Measurements from ENCODE around the gene RNF213.

Gene RNF213

DNA sequence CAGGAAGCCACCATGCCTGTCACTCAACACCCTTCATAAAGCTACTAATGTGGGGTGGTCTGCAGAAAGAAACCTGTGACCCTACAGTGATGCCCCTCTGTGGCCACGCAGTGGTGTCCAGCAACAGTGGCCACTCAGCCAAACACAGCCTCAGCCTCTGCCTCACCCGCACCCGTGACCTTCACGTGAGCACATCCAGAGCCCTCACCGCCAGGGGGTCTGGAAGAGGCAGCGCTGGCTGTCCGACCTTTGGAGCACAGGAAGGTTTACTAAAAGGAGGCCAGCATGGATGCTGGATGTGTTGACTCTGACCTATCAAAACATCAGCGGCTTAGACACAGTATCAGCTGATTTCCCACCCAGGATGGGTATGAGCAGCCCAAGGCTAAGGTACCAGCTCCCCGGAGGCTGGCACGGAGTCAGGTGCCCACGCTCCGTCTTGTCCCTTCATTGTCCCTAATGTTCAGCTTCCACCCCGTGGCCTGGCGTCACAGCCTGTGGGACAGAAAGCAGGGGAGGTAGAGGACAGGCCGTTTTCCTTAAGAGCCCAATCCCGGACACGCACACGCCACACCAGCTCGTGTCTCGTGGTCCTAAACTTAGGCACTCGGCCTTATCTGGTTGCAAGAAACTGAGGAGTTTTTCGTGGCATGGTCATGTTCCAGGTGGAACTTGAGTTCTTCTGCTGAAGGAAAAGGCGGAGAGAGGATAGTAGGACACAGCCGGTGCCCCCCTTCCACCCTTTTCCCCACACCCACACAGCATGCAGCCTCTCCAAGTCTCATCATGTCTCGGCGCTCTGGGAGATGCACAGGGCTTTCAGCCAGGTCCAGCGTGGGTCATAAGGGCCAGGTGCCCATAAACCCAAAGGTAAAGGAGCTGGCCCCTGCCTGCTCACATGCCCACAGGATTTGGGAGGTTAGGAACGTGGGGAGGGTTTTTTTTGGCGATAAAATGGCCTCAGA, 104.6 kb downstream of the RNF213 start:
- in situ Hi-C loops (cut with MboI; ENCODE audit: low sequenced_read_pairs), result no loop called here

DNA sequence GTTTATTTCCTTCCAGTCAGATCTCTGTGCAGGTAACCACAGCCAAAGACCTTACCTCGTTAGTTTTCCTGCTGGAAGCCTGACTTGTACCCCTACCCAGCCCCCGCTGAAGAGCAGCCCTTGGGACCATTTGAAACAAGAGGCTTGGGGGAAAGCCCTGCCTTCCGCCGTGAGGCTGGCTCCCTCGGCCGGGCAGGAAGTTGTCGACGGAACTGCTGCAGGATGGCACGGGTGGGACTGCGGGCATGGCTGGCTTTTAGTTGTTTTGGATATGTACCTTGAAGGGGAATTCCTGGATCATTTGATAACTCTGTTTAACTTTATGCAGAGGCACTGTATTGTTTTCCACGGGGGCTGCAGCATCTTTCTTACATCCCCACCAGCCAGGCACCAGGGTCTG, 105.3 kb downstream of the RNF213 start:
- in situ Hi-C loops (cut with MboI; ENCODE audit: low sequenced_read_pairs), result no loop called here

DNA sequence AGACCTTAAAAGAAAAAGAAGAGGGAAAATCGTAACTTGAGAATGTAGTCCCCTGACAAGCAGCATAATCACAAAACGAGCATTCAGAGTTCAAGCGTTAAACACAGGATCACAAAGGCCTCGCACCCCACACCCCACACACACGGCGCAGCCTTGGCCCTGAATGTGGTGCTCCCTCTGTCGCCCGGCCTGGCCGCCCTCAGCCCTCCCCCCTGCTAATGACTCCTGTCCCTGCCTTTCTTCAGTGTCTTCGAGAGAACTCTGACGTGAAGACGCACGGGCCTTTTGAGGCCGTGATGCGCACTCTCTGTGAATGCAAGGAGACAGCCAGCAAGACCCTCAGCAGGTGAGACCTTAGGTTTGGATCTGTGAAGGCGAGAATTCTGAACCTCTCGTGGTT, 106.9 kb downstream of the RNF213 start:
- in situ Hi-C loops (cut with MboI; ENCODE audit: low sequenced_read_pairs), result no loop called here

DNA sequence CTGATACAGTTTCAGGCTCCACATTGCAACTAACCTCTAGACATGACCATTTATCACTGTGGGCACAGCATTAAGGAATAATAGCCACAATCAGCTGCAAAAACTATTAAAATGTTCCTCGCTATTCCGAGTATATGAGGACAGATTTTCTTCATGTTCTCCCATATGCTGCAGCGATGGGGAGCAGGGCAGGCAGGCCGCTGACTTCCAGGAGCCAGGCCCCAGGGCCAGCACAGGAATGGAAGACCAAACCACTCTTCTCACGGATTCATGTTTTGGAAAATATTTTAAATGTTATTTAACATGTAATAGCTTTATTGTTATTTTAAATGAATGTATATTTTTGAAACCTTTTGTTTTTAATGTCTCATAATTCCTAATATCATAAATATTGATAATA, 110.5 kb downstream of the RNF213 start:
- in situ Hi-C loops (cut with MboI; ENCODE audit: low sequenced_read_pairs), result no loop called here

DNA sequence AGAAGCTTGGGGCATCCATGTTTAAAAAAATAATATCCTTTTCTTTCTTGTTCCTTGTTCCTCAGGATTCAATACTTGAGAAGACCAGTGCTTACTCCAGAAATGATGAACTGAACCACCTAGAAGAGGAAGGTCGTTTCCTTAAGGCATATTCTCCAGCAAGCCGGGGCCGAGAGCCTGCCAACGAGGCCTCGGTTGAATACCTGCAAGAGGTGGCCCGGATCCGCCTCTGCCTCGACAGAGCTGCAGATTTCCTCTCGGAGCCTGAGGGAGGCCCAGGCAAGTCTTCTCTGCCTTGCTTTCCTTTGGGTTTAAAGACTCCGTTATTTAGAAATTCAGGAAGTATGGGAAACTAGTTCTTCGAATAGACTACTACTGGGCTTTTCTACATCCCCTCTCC, 111.8 kb downstream of the RNF213 start:
- in situ Hi-C loops (cut with MboI; ENCODE audit: low sequenced_read_pairs), result no loop called here

DNA sequence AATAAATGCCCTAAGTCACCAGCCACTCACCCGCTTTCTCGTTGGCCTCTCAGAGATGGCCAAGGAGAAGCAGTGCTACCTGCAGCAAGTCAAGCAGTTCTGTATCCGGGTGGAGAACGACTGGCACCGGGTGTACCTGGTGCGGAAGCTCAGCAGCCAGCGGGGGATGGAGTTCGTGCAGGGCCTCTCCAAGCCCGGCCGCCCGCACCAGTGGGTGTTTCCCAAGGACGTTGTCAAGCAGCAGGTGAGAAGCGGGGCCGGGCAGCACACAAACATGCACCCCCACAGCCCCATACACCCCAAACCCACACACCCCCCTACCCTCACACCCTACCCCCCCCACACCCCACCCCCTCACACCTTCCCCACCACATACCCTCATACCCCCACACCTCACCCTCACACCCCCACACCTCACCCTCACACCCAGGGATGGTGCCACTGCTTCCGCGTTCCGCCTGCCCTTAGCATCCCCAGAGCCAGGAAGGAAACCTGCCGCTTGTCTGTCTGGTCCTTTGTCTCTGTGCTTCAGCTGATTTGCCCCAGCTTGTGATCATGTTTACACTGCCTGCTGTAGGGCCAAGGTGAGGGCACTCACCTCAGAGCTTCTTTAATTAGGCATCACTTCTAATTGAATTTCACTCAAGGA, 112.4 kb downstream of the RNF213 start:
- in situ Hi-C loops (cut with MboI; ENCODE audit: low sequenced_read_pairs), result no loop called here

DNA sequence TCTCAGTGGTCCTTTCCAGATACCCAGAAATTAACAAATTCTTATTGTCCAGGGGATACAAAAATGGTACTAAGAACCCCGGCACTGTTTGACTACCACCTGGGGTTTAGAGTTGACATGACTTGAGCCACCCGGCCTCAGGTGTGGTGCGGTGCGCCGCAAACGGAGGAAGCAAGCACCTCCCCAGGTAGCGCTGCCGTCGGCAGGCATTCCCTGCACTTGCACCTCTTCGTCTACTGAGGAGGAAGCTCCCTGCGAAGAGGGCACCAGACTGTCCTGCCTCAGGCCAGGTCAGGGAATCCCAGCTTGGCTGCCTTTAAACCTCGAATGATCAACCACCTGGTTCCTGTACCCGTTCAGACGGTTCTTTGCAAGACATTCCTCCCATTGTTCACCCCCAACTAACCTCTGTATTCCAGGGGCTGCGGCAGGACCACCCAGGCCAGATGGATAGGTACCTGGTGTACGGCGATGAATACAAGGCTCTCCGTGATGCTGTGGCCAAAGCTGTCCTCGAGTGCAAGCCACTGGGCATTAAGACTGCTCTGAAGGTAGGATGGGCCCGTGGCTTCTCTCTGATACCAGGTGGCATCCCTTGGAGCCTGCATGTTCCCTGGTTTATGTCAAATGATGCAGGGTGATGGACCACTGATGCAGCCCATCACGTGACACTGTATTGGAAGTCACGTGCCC, 113.5 kb downstream of the RNF213 start:
- in situ Hi-C loops (cut with MboI; ENCODE audit: low sequenced_read_pairs), result no loop called here

DNA sequence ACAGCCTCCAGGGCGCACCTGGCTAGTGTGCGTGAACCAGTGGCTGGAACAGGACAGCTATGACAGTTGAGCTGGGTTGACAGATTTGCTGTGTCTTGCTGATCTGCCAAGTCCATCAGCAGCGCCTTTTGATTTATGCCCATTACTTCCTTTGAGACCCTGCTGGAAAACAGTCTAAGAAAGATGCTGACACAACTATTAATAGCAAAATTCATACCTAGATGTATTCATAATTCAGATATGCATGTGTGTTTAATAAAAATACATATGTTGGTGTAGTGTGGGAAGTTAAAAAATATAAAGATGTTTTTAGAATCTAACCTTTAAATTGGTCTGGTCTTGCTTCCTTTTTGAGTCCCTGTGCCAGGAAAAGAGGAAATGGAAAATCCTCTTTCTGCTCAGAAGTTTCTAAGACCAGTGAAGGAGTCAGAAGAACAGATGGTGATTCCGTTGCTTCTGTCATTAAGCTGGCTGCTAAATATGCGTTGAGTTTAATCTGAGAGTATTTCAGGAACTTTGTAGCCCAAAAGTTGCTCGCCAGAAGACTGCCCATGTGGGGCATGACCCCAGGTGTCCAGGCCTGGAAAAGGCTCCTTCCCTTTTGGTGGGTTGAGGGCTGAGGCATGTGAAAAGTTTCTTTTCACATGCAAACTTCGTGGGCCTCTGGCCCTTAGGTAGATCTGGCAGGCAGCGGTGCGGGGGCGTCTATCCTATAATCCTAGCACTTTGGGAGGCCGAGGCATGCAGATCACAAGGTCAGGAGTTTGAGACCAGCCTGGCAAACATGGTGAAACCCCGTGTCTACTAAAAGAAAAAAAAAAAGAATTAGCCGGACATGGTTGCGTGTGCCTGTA, 114.3 kb downstream of the RNF213 start:
- in situ Hi-C loops (cut with MboI; ENCODE audit: low sequenced_read_pairs), result no loop called here

DNA sequence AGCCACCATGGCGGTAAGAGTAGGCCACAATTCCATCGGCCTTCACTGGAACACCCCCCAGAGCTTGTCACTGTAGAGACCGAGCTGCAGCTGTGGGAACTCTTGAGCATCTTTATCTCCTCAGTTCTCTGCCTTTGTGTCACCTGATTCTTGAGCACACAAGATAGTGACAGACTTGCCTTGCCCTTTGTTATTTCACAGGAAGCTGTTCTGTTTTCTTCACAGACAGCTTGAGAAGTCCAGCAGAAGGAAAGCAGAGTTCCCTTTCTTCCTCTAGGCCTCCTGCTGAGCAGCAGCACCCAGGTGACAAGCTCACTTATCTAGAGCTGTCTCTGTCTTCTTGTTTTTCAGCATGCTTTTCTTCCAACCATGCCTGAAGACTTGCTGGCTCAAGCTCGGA, 115.9 kb downstream of the RNF213 start:
- in situ Hi-C loops (cut with MboI; ENCODE audit: low sequenced_read_pairs), result no loop called here

DNA sequence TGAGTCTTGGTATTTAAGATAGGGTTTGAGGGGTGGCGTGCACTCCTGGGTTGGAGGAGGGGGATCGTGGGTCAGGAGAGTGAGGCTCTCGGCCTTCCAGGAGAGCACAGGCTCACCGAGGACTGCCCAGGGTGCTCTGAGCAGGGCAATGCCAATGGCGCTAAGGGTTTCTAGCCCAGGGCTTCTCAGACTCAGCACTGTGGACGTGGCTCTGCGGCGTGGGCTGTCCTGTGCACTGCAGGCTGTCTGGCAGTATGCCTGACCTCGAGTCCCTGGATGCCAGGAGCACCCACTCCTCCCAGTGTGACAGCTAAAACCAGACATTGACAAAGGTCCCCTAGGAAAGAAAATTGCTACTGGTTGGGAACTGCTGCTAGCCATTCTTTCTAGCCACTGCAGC, 117.1 kb downstream of the RNF213 start:
- in situ Hi-C loops (cut with MboI; ENCODE audit: low sequenced_read_pairs), result no loop called here

DNA sequence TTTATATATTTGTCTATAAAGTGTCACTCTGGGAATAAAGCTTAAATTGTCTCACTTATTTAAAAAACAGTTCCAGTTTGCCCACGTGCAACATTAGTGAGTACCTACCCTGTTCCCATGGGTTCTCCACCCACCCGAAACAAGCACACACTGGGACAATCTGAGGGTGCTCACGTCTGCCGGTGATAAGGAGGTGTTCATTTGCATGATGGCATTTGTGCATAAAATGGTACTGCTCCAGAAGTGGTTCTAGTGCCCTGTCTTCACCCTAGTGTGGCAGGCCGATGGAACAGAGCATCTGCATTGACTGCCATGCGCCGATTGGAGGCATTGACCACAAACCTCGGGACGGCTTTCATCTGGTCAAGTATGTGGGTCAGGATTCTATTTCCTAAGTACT, 118.7 kb downstream of the RNF213 start:
- in situ Hi-C loops (cut with MboI; ENCODE audit: low sequenced_read_pairs), result no loop called here

DNA sequence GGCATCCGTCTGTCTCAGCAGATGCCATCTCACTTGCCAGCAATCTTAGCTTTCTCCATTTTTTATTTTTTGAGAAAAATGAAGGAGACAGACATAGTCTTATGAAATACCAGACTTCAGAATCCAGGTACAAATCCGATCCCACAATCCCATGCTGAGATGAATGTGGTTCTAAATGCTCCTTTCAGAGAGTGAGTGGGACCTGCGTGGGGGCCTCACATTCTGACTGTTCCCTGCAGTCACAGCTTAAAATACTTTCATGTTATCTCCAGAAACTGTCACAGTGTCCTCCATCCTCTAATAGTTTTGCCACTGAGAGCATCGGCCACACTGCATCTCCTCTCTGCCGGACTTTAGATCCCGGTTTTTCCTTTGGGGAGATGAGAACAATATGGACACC, 119.4 kb downstream of the RNF213 start:
- in situ Hi-C loops (cut with MboI; ENCODE audit: low sequenced_read_pairs), result no loop called here

DNA sequence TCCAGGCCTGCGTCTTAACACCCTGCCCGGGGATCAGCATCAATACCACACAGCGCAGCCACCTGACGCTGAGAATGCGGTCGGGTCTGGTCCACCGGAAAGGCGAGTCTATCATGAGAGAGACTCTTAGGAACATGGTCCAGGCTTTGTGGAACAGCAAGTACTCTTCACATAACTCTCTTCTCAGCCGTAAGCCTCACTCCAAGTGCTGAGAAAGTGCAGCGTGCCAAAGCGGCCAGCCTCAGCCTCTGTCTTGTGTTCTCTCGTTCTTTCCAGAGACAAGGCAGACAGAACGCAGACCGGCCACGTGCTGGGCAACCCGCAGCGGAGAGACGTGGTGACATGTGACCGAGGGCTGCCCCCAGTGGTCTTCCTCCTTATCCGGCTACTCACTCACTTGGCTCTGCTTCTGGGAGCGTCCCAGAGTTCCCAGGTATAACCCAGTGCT, 119.9 kb downstream of the RNF213 start:
- in situ Hi-C loops (cut with MboI; ENCODE audit: low sequenced_read_pairs), result no loop called here

DNA sequence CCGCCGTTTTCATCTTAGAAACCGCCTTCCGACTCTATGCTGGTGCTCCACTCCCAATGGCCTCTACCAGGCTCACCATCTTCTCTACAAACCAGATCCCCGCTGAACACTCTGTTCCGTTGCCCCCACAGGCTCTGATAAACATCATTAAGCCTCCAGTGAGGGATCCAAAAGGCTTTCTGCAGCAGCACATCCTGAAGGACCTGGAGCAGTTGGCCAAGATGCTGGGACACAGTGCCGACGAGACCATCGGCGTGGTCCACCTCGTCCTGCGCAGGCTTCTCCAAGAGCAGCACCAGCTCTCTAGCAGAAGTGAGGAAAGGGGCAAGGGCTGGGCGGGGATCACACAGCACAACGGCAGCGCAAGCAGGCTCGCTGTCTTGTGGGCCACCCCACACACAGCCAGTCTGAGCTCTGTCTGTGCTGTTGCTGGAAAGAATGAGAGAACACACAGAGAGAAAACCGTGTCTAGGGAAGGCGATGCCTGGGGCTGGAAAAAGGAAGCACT, 120.8 kb downstream of the RNF213 start:
- in situ Hi-C loops (cut with MboI; ENCODE audit: low sequenced_read_pairs), result no loop called here

DNA sequence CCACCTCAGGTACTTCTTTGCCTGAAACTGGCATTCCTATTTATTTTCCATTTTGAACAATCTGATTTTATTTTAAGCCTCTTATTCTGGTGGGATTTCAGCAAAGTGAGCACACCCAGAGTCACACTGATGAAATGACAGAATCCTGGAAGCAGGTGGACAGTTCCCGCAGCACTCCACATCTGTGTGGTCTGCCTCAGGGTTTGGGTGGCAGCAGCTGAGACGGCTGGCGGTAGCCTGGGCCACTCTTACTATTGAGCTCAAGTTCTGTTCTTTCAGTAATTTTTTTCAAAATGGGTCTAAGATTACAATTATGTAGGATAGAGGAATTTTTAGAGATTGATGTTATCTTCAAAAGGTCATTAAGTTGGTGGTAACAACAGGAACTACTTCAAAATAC, 121.8 kb downstream of the RNF213 start:
- in situ Hi-C loops (cut with MboI; ENCODE audit: low sequenced_read_pairs), result no loop called here

DNA sequence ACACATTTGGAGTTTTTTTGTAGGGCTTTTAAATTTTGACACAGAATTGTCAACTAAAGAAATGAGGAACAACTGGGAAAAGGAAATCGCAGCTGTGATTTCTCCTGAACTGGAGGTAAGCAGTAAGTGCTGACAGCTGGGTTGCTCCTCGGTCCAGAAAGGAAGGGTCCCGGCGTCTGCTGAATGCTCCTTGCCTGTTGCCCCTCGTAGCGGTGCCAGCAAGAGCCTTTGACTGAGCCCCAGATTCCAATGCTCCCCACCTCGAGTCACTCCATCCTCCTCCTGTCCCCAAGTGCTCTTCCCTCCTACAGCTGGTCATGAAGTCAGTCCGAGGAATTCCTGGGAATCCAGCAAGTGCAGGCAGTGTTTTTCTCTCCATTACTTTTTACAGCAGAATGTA, 122.3 kb downstream of the RNF213 start:
- in situ Hi-C loops (cut with MboI; ENCODE audit: low sequenced_read_pairs), result no loop called here

DNA sequence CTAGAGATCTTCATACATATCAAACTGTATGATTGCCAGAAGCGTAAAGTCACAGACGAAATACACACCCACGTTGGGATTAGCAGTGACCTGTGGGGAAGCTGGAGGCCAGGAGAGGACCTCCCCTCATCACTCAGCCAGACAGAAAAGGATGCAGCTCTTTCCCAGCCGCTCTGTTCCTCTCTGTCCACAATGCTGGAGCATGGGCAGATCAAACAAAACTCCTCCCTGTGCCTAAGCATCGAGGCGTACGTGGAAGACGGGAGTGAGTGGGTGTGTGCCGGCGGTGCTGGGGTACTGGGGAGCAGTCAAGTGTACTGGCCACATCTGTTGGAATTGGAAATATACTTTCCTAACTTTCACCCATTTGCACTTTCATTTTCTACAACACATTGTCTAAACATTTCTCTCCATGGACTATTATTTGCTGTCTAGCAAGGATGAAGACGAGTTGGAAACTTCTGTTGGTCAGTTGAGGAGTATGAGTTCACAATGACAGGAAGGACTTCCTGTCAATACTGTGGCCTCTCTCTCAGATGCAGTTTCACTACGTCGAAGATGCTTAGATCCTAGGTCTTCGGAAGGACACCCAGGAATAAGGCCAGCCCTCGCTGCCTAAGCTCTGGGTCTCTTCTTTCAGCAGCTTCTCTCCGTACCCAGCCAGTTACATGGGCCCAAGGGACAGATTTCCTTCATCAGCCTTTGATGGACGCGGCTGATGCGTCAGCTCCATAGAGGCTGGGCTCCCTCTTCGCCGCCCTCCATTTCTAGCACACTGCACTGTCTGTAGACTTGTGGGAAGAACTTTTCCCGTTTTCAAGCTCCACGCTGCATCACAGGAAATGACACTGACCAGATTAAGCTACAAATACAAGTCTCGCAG, 123.7 kb downstream of the RNF213 start:
- in situ Hi-C loops (cut with MboI; ENCODE audit: low sequenced_read_pairs), result no loop called here

DNA sequence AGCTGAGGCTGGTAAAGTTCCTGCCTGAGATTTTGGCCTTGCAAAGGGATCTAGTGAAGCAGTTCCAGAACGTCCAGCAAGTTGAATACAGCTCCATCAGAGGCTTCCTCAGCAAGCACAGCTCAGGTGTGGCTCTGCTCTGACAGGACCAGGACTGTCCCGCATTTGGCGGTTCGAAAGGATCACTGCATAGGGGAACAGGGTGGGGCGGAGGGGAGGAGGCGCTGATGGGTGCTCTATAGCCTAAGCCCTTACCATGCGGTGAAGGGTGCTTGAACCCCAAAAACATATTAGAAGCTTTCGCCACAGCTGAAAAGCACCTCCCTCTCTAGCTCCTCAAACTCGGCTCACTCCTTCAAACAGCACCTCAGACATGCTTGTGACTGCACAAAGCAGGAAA, 124.4 kb downstream of the RNF213 start:
- in situ Hi-C loops (cut with MboI; ENCODE audit: low sequenced_read_pairs), result no loop called here

DNA sequence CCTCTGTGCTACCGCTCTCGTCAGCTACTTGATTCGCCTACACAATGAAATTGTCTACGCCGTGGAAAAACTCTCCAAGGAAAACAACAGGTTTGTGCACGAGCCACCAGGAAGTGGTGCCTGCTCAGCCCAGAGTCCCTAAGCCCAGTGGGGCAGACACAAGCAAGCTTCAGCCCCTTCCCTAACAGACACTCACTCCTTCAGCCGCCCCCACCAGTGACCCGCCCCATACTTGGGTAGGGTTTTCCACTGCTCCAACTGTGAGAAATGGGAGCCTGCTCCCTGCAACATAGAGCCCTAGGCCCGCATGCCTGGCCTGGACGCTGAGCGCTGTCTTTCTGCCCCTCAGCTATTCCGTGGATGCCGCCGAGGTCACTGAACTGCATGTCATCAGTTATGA, 125.7 kb downstream of the RNF213 start:
- in situ Hi-C loops (cut with MboI; ENCODE audit: low sequenced_read_pairs), result no loop called here

DNA sequence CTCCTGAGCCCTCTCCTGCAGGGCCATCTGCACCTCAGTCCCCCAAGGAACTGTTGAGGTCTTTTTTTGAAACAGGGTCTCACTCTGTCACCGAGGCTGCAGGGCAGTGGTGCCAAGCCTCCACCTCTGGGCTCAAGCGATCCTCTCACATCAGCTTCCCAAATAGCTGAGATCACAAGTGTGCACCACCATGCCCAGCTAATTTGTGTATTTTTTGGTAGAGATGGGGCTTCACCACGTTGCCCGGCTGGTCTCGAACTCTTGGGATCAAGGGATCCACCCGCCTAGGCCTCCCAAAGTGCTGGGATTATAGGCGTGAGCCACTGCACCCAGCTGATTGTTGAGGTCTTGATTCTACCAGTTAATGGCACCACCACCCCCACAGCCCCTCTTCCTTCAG, 126.4 kb downstream of the RNF213 start:
- in situ Hi-C loops (cut with MboI; ENCODE audit: low sequenced_read_pairs), result no loop called here
